Forelimb muscle (tissue), 1 donor: ENCODE measurements around the gene CACNG1. TPM values are rescaled to one million over a fixed set of nuclear protein-coding genes. Genes with fewer than 3 reads are reported as not detected.

Experiments used
- DNase-seq: peaks from one replicate; pipeline ENCODE4 v3.0.0-alpha.2; 2013; ENCODE audit warnings: low read depth
- polyA plus RNA-seq: library from polyadenylated mRNA; unstranded; fragments of 120-200 nt; gene quantifications from one replicate; pipeline ENCODE4 v1.2.1, GENCODE V29; 2013; ENCODE audit not compliant: insufficient read length

The CACNG1 gene
- polyA plus RNA-seq, 1 donor, result 267 TPM

DNA sequence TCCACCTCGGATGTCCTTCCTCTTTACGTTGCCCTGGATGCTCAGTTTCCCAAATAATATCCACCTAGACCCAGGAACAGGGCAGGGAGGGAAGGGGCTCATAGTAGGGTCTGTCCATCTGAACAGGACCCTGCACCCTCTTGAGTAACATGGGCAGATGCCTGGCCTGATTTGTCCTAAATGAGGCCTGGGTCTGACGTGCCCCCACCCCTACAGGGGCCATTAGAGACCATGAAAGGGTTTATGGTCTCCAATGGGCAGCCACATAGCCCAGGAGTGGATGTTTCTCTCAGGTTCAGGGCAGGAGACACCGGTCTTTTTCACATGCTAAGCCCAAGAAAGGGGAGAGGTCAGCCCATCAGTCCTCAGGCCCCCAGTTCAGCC, 6.8 kb downstream of the CACNG1 start:
- DNase-seq, result no peak

DNA sequence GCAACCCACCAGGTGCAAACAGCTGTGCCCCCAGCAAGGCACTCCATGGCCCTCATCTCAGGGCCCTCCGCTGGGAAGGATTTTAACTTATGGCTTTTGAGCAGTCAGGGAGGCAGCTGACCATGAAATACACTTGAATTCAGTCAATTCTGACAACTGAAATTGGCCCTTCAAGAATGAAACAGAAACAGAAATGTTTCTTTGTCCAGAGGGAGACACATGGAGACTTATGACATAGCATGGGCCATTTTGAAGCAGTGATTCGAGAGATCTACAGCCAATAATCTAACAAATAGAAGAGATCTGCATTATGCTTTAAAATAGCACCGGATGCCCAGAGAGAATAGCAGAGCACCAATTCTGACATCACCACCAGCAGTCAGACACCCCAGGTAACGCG, 7.5 kb downstream of the CACNG1 start:
- no peak for DNase-seq

DNA sequence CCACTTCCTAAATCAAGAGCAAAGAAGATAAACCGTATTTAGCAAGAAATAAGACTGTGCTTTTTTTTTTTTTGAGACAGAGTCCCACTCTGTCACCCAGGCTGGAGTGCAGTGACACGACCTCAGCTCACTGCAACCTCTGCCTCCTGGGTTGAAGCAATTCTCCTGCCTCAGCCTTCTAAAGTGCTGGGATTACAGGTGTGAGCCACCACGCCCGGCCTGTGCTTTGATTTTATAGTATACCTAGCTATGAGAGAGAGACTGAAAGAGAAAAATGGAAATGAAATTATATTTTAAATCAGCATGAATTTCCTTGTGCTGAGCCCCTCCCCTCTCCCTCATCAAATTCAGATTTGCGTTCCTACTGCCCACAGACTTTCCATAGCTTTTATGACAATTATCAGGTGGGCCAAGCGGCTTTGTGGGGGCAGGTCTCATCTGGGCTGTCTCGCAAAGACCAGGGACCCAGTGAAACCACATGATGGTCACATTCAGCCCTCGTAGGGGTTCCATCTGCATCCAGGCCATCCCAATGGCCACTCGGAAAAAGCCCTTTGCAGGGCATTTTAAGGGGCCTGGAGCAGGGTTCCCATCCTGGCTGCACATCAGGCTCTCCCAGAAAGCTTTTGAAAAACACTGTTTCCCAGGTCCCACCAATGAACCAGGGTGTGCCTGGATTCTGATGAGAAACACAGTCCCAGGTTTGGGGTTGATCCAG, 8.5 kb downstream of the CACNG1 start:
- no peak for DNase-seq

DNA sequence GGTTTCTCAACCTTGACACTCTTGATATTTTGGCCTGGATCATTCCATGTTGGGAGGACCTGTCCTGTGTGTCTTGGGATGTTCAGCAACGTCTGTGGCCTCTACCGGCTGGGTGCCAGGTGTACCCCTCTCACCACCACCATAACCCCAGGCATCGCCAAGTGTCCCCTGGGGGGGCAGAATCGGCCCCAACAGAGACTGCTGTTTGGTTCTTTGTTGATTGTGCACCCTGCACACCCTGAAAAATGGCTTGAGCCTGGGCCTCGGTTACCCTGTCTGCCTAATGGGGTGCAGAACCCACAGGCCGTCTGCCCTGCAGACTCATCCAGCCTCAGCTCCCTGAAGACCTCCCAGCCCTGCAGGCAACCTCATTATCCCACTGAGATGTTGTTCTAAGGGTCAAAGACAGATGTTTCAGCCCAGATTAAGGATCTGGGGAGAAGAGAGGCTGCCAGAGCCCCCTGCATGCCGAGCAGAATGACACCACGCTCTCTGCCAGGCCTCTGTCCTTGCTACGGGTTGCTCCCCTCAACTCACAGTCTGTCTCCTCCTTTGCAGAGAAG, 9.2 kb downstream of the CACNG1 start:
- DNase-seq, result no peak

DNA sequence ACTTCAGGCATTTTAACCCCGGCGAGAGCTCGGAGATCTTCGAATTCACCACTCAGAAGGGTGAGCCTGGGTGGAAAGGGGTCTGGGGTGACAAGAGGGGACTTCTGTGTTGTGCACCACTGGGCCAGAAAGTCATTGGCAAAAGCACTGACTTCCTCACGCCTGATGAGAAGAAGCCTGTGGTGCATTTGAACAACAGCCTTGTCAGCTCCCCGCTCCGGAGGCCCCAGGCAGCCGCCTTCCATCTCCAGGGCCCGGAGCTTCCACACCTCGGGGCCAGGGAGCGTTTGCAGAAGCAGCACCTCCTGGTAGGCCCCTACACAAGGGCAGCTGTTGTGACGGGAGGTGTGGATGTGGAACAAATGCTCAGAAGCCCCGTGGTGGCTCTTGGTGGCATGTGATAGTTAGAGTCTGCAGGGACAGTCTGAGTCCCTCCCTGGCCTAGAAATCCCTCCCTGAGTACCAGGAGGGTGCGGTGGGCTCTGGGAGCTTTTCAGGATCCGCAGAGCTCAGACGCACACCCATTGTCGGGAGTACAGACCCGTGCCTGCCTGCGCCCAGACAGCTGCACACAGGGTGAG, 9.7 kb downstream of the CACNG1 start:
- DNase-seq, result no peak

DNA sequence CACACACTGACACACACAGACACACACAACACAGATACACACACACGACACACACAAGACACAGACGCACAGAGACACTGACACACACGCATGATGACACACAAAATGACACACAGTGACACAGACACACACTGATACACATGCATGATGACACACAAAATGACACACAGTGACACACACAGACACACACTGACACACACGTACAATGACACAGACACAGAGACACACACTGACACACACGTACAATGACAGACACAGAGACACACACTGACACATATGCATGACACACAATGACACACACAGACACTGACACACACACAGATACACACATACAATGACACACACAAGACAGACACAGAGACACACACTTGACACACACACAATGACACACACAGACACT, 10.3 kb downstream of the CACNG1 start:
- no peak for DNase-seq

DNA sequence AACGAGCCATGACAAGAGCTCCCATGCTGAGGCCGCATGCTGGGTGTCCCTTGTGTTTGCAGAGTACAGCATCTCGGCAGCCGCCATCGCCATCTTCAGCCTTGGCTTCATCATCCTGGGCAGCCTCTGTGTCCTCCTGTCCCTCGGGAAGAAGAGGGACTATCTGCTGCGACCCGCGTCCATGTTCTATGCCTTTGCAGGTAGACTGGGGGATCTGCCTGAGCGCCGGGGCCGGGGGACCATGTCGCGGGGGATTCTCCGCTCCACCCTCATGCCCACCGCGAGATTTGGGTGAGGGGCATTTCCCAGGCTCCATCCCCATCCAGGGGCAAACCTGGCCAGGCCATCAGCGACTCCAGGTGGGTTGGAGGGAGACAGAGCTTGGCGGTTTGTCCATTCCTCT, 10.7 kb downstream of the CACNG1 start:
- DNase-seq, result no peak

DNA sequence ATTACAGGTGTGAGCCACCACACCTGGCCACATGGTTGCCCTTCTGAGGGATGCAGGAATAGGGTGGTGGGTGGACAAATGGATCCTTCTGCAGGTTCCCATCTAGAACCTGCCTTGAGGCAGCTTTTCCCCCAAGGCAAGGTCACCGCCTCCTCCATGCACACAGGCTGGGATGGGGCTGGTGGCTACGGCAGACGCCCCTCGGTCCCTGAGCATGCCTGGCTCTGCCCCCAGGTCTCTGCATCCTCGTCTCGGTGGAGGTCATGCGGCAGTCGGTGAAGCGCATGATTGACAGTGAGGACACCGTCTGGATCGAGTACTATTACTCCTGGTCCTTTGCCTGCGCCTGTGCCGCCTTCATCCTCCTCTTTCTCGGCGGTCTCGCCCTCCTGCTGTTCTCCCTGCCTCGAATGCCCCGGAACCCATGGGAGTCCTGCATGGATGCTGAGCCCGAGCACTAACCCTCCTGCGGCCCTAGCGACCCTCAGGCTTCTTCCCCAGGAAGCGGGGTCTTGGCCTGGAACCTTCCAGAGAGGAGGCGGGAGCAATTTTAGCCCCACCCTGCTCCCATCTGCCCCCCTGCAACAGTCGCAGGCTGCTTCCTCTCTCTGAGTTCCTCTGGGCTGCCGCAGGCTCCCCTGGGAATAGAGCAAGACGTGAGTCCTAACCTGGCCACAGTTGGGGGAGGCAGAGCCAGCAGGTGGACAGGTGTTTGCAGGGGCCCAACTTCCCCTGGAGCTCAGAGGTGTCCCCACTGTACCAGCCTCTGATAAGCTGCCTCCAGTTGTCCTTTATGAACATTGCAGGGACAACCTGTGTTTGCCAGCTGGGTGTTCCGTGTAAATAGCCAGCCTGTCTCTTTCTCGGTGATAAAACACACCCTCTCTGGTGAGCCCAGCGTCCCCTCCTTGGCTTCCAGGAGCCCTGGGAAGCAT, 11.7 kb downstream of the CACNG1 start:
- DNase-seq, result no peak

DNA sequence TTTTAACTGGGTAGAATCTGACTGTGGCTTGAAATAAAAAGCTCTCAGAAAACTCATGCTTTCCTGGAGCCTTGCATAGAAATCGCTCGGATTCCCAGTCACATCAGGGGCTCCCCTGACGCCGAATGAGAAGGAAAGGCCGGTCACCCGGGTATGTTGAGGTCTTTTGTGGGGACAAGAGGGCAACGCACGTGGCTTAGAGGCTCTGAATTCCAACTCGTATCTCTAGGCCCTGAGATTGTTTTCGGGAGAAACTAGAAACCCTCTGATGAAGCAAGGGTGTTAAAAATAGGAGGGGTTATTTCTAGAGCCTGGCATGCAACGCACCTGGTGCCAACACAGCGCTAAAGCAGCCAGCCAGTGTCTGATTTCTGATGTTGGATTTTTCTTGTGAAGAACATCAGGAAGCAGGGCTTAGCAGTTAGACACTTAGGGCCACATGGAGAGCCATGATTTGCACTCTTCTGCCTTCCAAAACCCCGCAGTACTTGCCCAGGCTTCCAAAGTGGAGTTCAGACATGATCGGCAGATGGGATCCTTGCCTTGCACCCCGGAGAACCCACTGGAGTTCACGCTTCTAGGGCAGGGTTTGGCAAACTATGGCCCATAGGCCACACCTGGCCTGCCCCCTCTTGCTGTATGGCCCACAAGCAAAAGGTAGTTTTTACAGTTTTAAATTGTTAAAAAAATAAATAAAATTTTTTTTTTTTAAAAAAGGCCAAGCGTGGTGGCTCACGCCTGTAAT, 12.6 kb downstream of the CACNG1 start:
- DNase-seq, result no peak

DNA sequence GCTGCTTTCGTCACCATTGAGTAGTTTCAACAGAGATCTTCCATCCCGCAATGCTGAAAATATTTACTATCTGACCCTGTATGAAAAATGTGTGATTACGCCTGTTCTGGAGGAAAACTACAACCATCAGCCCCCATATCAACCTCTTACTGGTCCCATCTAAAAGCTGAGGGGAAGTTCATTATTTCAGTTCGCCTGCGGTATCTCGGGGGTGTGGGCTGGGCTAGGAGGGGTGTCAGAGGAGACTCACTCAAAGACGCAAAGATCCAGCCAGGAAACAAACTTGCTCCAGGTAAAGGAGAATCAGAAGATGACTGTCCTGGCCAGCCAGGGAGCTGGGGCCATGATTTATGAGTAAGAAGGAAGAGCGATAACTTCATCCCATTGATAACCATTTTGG, 13.7 kb downstream of the CACNG1 start:
- no peak for DNase-seq

DNA sequence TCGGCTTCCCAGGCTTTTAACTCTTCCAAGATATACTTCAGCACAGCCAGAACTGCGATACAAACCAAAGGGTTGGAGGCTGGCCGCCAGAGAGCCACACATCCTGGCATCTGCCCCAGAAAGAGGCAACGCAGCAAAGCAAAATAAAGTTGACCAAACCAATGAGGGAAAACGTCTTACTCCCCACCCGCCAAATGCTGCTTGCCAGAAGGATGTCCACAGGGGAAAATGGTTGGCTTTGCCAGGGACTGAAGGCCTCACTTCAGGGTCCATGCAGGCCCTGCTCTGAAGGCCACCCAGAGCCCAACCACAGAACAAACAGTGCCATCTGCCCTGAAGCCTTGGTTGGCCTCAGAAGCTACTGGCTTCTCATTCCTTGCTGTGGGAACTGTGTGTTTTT, 15.0 kb downstream of the CACNG1 start:
- DNase-seq, result no peak

DNA sequence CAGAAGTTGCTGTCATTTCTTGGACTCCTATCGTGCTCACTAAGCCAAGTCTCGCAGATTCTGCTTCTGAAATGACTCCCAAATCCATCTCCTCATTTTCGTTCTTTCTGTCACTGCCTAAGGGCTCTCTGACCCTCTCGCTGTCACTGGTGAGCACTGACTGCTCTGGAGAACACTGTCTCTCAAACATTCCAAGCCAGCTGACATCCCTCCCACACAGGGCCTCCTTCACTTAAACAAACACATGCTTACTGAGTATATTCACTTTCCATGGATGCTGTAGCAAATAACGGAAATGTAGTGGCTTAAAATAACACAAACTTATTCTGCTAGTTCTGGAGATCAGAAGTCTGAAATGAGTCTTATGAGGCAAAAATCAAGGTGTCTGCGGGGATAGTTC, 18.8 kb downstream of the CACNG1 start:
- no peak for DNase-seq

DNA sequence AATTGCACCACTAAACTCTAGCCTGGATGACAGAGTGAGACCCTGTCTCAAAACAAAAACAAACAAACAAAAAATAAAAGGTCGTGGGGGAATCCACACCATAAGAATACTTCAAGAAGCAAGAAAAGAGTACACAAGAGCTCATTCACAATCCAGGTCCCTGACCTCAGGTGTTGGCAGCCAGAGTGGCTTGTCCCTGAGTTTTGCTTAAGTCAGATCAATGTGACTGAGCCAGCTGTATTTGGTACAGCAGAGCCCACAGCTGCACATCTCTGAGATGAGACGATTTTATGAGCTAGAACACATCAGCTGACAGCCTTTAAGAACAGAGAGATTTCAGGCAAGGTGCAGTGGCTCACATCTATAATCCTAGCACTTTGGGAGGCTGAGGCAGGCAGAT, 22.4 kb downstream of the CACNG1 start:
- no peak for DNase-seq

DNA sequence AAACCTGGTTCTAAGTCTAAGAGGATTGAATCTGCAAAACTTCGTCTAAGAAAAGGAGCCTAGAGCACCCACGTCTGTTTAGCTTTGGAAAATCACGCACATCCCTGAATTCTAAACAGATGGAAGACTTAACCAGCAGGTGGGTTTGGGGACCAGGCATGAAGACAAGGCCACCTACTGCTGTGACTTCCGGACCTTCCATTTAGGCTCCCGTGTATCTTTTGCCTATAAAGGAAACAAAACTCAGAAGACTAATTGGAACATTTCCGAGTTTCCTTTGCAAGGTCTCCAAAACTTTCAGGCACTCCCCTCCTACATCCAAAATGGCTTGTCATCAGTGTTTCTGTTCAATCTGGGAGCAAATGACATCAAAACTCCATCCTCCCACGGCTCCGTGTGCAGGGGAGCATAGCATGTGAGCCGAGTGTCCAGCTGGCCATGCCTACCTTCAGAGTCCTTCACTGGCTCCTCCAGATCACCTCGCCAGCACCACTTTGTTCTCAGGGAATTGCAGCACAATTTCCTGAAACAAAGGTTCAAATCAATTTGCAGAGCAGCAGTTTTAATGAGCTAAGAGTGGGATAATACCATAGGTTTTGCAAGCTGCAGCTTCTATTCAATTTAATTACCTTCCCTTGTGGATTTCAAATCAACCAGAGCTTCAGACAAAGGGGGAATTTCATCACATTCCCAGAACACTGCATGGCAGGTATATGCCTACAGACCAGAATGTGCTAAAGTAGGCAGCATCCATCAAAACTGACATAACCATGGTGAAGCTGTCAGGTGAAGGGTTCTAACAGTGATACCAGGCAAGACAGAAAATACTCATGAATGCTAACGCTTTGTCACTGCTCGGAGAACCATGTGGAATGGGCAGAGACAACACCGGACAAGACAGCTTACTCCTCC, 23.5 kb downstream of the CACNG1 start:
- no peak for DNase-seq

DNA sequence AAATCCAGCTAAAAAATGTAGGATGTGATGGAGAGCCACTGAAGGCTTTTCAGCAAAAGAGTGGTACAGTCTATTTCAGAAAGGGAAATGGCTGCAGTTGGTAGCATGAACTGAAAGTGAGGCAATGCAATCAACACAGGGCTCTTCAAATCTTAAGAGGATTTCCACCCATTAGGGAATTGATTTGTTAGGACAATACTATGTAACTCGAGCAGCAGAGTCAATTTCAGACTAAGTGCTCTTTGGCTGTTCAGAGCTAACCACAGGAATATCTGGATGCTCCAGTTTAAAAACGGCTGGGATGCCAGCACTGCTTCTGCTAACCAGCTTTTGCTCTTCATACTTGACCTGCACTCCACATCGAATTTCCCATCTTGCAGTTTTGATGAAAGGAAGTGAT, 24.6 kb downstream of the CACNG1 start:
- no peak for DNase-seq

DNA sequence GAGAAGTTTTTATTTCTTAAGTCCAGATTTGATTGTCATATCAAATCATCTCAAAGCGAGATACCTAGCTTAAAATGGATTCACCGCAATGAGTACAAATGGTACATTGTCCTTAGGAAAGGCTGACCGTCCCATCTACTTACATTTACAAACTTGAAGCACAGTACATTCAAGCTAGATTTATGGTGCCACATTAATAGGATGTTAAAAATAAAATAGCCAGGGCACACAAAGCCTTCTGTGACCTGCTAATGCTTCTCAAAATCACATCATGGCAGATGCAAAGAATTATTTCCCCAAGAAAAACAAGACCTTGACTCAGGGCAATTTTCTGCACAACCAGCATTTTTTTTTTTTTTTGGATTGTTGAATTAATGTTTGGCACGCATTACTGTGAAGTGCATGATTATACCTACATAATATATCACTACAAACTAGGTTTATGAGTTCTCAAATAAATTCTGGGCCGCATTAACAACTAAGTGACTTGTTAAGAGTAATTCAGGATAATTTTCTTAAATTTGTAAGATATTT, 25.3 kb downstream of the CACNG1 start:
- no peak for DNase-seq

DNA sequence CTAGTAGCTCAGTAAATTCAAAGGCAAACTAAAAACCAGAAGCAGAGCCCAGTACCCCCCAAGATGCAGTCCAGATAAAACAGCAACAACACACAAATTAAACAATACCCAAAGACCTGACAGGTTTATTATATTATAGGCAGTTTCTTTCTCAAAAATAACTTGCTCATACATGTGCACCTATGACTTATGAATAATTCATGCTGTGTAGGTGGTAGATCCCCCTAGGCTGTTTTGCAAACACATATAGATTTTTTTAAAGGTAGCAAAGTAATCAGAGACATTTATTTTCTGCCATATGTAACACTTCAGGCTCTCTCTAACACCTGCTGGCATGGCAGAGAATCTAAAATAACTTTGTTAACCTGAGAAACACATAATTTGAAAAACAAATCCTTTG, 27.2 kb downstream of the CACNG1 start:
- DNase-seq, result no peak

DNA sequence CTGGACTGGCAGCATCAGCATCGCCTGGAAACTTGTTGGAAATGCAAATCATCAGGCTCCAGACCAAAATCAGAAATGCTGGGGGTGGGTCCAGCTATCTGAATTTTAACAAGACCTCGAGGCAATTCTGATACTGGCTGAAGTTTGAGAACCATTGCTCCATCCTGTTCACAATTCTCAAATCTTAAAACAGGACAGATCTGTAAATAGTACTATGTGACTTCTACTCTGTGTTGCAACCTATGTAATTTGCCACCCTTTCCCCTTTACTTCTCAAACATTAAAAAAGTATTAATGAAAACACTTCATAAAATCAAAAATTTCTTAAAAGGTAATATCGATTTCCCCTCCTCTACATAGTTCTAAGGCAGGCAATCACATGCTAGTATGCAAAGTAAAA, 28.5 kb downstream of the CACNG1 start:
- DNase-seq, result no peak

DNA sequence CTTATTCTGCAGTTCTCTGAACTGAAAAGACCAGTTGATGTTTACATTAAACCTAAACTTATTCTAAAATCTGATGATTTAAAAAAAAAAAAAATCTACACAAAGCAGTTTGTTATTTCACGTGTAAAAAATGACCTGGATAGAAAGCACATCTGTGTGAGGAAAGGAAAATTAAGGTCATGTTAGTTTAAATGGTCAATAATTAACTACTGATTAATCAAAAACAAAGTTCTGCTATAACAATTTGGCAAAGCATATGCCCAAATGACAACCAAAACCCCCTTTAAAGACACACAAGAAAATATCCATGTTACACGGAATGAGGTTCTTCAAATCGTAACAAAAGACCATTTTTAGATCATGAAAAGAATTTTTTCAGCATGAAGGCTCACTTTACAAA, 30.4 kb downstream of the CACNG1 start:
- DNase-seq, result no peak

DNA sequence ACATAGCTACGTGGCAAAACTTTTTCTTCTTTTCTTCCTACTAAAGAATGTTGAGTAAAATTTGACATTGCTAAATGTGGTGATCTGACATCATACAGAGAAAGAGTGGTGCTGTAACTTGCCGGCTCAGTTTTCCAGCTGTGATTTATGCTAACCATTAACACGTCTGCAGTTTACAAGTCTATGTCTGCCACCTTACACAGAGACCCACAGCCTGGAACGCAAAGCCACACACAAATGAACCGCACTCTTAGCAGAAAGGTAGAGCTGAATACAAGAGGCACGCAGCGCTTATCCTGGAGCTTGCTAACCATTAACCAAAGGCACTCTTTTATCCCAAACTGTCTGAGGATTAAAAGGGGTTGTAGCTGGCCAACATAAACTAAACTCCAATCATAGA, 31.9 kb downstream of the CACNG1 start:
- DNase-seq, result no peak
